ENCODE results near the gene SLC6A9. TPM values are rescaled to one million over a fixed set of nuclear protein-coding genes. Genes with fewer than 3 reads are reported as not detected.

SLC6A9 gene
- polyA plus RNA-seq, 2 of the 4 experiments (the other 2 are of a cell fraction) = 9.0 to 17.7 TPM

- Histone ChIP-seq H3K27ac (peak overlapping the region in 1 of 2 experiments; percentile 99; a peak in 2 of 6 replicates), H3K9me3 (no peaks in the 10 kb centered on the region), H3K4me1 (peaks cover 56% of the 10 kb centered on the region), H3K4me3 (no peak overlapping the region), H3K4me2 (no peak overlapping the region)
- no peak for FAIRE-seq
- TF ChIP-seq MAFK (IDR thresholded peaks at IDR 0.05; ENCODE audit: partially characterized antibody) (peak; percentile 26), E2F6 (IDR thresholded peaks at IDR 0.05; ENCODE audit: borderline replicate concordance, low read depth) (no peak)
- DNase-seq (ENCODE audit: low read depth in 1 of 2, low spot score in 1 of 2) = no peak
- WGBS (ENCODE audit: missing lambda C conversion rate) = 85% methylated on average over 3 of the region's 3 CpGs
- ChIA-PET POLR2A (interaction anchor here (0.9 kb wide), 1 partner anchor 8 kb away, joined by 3 read pairs; no protein-coding TSS in a partner anchor), CTCF (interaction anchor here (0.8 to 25.3 kb wide), 7 partner anchors 9 to 625 kb away, joined by 3 to 412 read pairs (median 4); no protein-coding TSS in a partner anchor)
- ATAC-seq = no peak
Measured at GRCh38 chr1:44027320-44027719, 3.9 kb downstream of the SLC6A9 start.

- H3K4me3 ChIP-seq = no peak overlapping the region
- DNase-seq (ENCODE audit: low read depth in 1 of 2, low spot score in 1 of 2) (no peak), ATAC-seq (no peak), FAIRE-seq (no peak)
- H3K4me1 ChIP-seq = peaks cover 47% of the 10 kb centered on the region
- TF ChIP-seq HEYL (CRISPR knock-in tag; IDR thresholded peaks at IDR 0.05) (no peak), PBX3 (IDR thresholded peaks at IDR 0.05) (no peak), PHF8 (IDR thresholded peaks at IDR 0.05; ENCODE audit: borderline replicate concordance, low read depth) (no peak), TP53 (CRISPR knock-in tag; IDR thresholded peaks at IDR 0.05) (no peak), ESRRA (IDR thresholded peaks at IDR 0.05; ENCODE audit: borderline replicate concordance, low read length) (no peak), FOXS1 (CRISPR knock-in tag; IDR thresholded peaks at IDR 0.05) (no peak), NR3C1 (IDR thresholded peaks at IDR 0.05) (no peak), CEBPB (IDR thresholded peaks at IDR 0.05) (no peak), CBX2 (IDR thresholded peaks at IDR 0.05; ENCODE audit: borderline replicate concordance, low read depth) (no peak), FOSB (CRISPR knock-in tag; IDR thresholded peaks at IDR 0.05) (no peak), MAZ (IDR thresholded peaks at IDR 0.05; ENCODE audit: borderline replicate concordance, low read depth, low read length) (no peak), CHD4 (IDR thresholded peaks at IDR 0.05; ENCODE audit: borderline replicate concordance) (no peak), KDM1A (IDR thresholded peaks at IDR 0.05; ENCODE audit: low read depth) (no peak), JUN (IDR thresholded peaks at IDR 0.05) (no peak)
- TF ChIP-seq, protein P1, sequence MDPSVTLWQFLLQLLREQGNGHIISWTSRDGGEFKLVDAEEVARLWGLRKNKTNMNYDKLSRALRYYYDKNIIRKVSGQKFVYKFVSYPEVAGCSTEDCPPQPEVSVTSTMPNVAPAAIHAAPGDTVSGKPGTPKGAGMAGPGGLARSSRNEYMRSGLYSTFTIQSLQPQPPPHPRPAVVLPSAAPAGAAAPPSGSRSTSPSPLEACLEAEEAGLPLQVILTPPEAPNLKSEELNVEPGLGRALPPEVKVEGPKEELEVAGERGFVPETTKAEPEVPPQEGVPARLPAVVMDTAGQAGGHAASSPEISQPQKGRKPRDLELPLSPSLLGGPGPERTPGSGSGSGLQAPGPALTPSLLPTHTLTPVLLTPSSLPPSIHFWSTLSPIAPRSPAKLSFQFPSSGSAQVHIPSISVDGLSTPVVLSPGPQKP (IDR thresholded peaks at IDR 0.05; ENCODE audit: low read depth, low read length) = no peak
- 77% methylated on average over 3 of the region's 3 CpGs for WGBS (ENCODE audit: missing lambda C conversion rate)
- H3K27ac ChIP-seq = peak overlapping the region; percentile 36 to 79; a peak in 4 of 6 replicates
- peak overlapping the region; percentile 81 for H3K4me2 ChIP-seq
- CTCF ChIA-PET = interaction anchor here (1.5 to 25.3 kb wide), 3 partner anchors 10 to 24 kb away, joined by 4 to 412 read pairs (median 30); no protein-coding TSS in a partner anchor
- H3K9me3 ChIP-seq = no peaks in the 10 kb centered on the region
- POLR2A ChIA-PET = interaction anchor here (0.6 kb wide), 1 partner anchor 479 kb away, joined by 3 read pairs; no protein-coding TSS in a partner anchor
Measured at GRCh38 chr1:44025816-44026215, 5.4 kb downstream of the SLC6A9 start.

- 31% methylated on average over 13 of the region's 13 CpGs for WGBS (ENCODE audit: missing lambda C conversion rate)
- 0 out of 2 replicates have a peak, but pooled peaks have one; percentile 26 for TF ChIP-seq FOSL2 (IDR thresholded peaks at IDR 0.05)
- TF ChIP-seq FOSL2 (CRISPR knock-in tag; IDR thresholded peaks at IDR 0.05) = peak; percentile 42
- 0 out of 2 replicates have a peak, but pooled peaks have one; percentile 28 for TF ChIP-seq MAX (IDR thresholded peaks at IDR 0.05)
- no peak for TF ChIP-seq ESRRA (IDR thresholded peaks at IDR 0.05; ENCODE audit: borderline replicate concordance, low read length)
- TF ChIP-seq, protein P2, sequence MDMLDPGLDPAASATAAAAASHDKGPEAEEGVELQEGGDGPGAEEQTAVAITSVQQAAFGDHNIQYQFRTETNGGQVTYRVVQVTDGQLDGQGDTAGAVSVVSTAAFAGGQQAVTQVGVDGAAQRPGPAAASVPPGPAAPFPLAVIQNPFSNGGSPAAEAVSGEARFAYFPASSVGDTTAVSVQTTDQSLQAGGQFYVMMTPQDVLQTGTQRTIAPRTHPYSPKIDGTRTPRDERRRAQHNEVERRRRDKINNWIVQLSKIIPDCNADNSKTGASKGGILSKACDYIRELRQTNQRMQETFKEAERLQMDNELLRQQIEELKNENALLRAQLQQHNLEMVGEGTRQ (IDR thresholded peaks at IDR 0.05) = no peak
- TF ChIP-seq ZFP36 (IDR thresholded peaks at IDR 0.05; ENCODE audit: borderline replicate concordance, partially characterized antibody) = no peak
- ChIA-PET POLR2A (interaction anchor here (0.6 kb wide), 1 partner anchor 480 kb away, joined by 3 read pairs; no protein-coding TSS in a partner anchor), CTCF (interaction anchor here (1.1 to 25.3 kb wide), 3 partner anchors 11 to 23 kb away, joined by 7 to 412 read pairs (median 30); no protein-coding TSS in a partner anchor)
- ATAC-seq (peak in 1 of 2 experiments; percentile 44; a peak in 3 of 6 replicates), FAIRE-seq (no peak), DNase-seq (ENCODE audit: low read depth in 1 of 2, low spot score in 1 of 2) (peak in 1 of 2 experiments; percentile 54)
- H3K9me3 ChIP-seq = no peaks in the 10 kb centered on the region
- H3K4me1 ChIP-seq = peaks cover 47% of the 10 kb centered on the region
- peak overlapping the region; percentile 81 for H3K4me2 ChIP-seq
- no peak overlapping the region for H3K4me3 ChIP-seq
- H3K27ac ChIP-seq = peak overlapping the region; percentile 54 to 79
Measured at GRCh38 chr1:44024903-44025525, 6.2 kb downstream of the SLC6A9 start.
